OCI-LY1 (cell line): Measurements from ENCODE around the gene DPM3.

Experiments used
- H2AFZ ChIP-seq: fragments of 200-600 bp; sonication (generic), shearing (Covaris generic); 2 replicates; pipeline ENCODE4 v1.6.0; 2014; ENCODE audit warnings: antibody characterized with exemption, mild to moderate bottlenecking, low read length
- H3F3A ChIP-seq: fragments of 200-600 bp; sonication (generic), shearing (Covaris generic); 2 replicates; pipeline ENCODE4 v1.6.0; 2014; ENCODE audit warnings: mild to moderate bottlenecking, antibody characterized with exemption, low read length, moderate library complexity; ENCODE audit not compliant: insufficient read depth
- H3K27ac ChIP-seq: fragments of 200-600 bp; sonication (generic); 2 replicates; pipeline ENCODE4 v1.5.1; 2014; ENCODE audit warnings: low read length, mixed run types, mild to moderate bottlenecking, low read depth; ENCODE audit not compliant: poor library complexity, severe bottlenecking
- H3K27me3 ChIP-seq: fragments of 200-600 bp; sonication (generic); 2 replicates; pipeline ENCODE4 v1.6.0; 2014; ENCODE audit warnings: antibody characterized with exemption, mild to moderate bottlenecking, low read length, moderate library complexity; ENCODE audit not compliant: insufficient read depth
- H3K36me3 ChIP-seq: fragments of 200-600 bp; sonication (generic); 2 replicates; pipeline ENCODE4 v1.6.1; 2014; ENCODE audit warnings: mild to moderate bottlenecking, antibody characterized with exemption, low read length, moderate library complexity, mixed read lengths; ENCODE audit not compliant: insufficient read depth
- H3K4me1 ChIP-seq: fragments of 200-600 bp; sonication (generic); 2 replicates; pipeline ENCODE4 v1.5.1; 2014; ENCODE audit warnings: mild to moderate bottlenecking, low read length, moderate library complexity; ENCODE audit not compliant: insufficient read depth, severe bottlenecking
- H3K4me2 ChIP-seq: fragments of 200-600 bp; sonication (generic), shearing (Covaris generic); 2 replicates; pipeline ENCODE4 v1.6.1; 2014; ENCODE audit warnings: low read length
- H3K4me3 ChIP-seq: fragments of 200-600 bp; sonication (generic); 2 replicates; pipeline ENCODE4 v1.5.1; 2014; ENCODE audit warnings: low read length, low read depth, mild to moderate bottlenecking, mixed read lengths; ENCODE audit not compliant: poor library complexity, severe bottlenecking
- H3K79me2 ChIP-seq: fragments of 200-600 bp; shearing (Covaris generic); 2 replicates; pipeline ENCODE4 v1.6.1; 2016; ENCODE audit warnings: mixed run types, low read length, mixed read lengths; ENCODE audit not compliant: insufficient read depth
- H3K9ac ChIP-seq: fragments of 200-600 bp; sonication (generic), shearing (Covaris generic); 2 replicates; pipeline ENCODE4 v1.6.1; 2014; ENCODE audit warnings: mild to moderate bottlenecking, low read length, mixed read lengths
- H3K9me2 ChIP-seq: fragments of 200-600 bp; sonication (generic), shearing (Covaris generic); 2 replicates; pipeline ENCODE4 v1.6.1; 2014; ENCODE audit warnings: low read depth, mild to moderate bottlenecking, low read length, mixed read lengths
- H3K9me3 ChIP-seq: fragments of 200-600 bp; shearing (Covaris generic); 2 replicates; pipeline ENCODE4 v1.6.1; 2014; ENCODE audit warnings: low read length, mixed read lengths
- H4K20me1 ChIP-seq: fragments of 200-600 bp; sonication (generic), shearing (Covaris generic); 2 replicates; pipeline ENCODE4 v1.6.0; 2016; ENCODE audit warnings: mild to moderate bottlenecking, low read length; ENCODE audit not compliant: insufficient read depth
- EZH2 ChIP-seq: fragments of 200-600 bp; sonication (generic), shearing (Covaris generic); IDR thresholded peaks from 2 replicates; pipeline ENCODE4 v1.8.0; 2017; ENCODE audit warnings: borderline replicate concordance, mixed run types, mild to moderate bottlenecking, antibody characterized with exemption, low read length, moderate library complexity, mixed read lengths
- TF ChIP-seq, protein P1 (sequence below): fragments of 200-600 bp; sonication (generic), shearing (Covaris generic); IDR thresholded peaks from 2 replicates; pipeline ENCODE4 v1.5.1; 2017; ENCODE audit warnings: mild to moderate bottlenecking, antibody characterized with exemption, low read length, moderate library complexity, mixed read lengths

The DPM3 gene

DNA sequence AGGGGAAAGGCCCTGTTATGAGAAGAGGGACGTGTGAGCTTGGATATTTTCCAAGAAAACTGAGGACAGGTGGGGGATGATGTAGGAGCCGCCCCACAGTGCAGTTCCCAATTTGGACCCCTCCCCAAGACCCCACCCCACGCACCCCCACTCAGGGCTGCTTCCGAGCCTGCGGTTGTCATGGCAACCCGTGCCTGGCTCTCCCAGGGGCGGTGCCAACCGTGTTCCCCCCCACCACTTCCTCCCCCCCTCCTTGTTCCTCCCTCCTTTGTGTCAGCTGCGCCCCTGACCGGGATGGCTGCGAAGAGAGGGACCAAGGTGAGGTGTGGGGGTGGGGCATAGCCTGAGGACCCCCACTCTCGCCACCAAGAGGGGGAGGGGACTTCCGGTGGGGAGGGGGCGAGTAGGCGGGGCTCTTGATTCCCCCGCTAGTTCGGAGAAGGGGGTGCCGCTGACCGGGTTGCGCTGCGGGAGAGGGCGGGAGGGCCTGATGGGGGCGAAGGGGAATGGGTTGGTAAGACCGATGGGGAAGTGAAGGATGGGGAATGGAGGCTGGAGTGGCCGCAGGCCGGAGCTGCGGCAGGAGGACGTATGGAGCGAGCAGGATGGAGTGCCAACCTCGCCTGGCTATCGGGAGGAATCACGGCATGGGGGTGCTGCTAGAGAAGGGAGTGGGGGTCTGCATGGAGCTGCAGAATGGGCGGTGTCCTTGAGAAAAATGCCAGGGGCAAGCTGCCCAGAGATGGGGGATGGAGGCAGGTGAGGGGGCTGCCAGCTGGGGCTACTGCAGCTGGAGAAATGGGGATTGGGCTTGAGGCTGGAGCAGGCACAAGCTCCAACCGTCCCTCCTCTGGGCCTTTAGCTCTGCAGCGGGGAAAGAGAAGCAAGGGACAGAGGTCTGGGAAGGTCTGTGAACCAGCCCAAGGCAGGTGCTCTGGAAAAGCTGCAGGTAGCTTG is 34.3 kb upstream of the DPM3 start:
- peaks cover 4% of the 10 kb centered on the region; the same call in 1 of the 2 replicates for H3F3A ChIP-seq
- H3K27me3 ChIP-seq: no peaks in the 10 kb centered on the region
- peak overlapping the region; percentile 97 for H3K9ac ChIP-seq
- H3K4me1 ChIP-seq: peaks cover 28% of the 10 kb centered on the region
- H2AFZ ChIP-seq: no peak overlapping the region
- H3K4me3 ChIP-seq: peak overlapping the region; percentile 89
- TF ChIP-seq, protein P1, sequence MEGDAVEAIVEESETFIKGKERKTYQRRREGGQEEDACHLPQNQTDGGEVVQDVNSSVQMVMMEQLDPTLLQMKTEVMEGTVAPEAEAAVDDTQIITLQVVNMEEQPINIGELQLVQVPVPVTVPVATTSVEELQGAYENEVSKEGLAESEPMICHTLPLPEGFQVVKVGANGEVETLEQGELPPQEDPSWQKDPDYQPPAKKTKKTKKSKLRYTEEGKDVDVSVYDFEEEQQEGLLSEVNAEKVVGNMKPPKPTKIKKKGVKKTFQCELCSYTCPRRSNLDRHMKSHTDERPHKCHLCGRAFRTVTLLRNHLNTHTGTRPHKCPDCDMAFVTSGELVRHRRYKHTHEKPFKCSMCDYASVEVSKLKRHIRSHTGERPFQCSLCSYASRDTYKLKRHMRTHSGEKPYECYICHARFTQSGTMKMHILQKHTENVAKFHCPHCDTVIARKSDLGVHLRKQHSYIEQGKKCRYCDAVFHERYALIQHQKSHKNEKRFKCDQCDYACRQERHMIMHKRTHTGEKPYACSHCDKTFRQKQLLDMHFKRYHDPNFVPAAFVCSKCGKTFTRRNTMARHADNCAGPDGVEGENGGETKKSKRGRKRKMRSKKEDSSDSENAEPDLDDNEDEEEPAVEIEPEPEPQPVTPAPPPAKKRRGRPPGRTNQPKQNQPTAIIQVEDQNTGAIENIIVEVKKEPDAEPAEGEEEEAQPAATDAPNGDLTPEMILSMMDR: no peak
- no peaks in the 10 kb centered on the region for H3K79me2 ChIP-seq
- H4K20me1 ChIP-seq: no peaks in the 10 kb centered on the region
- peak overlapping the region; percentile 82 for H3K4me2 ChIP-seq
- peaks cover 14% of the 10 kb centered on the region for H3K36me3 ChIP-seq
- peak overlapping the region; percentile 24 for H3K27ac ChIP-seq
- no peaks in the 10 kb centered on the region for H3K9me2 ChIP-seq
- H3K9me3 ChIP-seq: no peaks in the 10 kb centered on the region

DNA sequence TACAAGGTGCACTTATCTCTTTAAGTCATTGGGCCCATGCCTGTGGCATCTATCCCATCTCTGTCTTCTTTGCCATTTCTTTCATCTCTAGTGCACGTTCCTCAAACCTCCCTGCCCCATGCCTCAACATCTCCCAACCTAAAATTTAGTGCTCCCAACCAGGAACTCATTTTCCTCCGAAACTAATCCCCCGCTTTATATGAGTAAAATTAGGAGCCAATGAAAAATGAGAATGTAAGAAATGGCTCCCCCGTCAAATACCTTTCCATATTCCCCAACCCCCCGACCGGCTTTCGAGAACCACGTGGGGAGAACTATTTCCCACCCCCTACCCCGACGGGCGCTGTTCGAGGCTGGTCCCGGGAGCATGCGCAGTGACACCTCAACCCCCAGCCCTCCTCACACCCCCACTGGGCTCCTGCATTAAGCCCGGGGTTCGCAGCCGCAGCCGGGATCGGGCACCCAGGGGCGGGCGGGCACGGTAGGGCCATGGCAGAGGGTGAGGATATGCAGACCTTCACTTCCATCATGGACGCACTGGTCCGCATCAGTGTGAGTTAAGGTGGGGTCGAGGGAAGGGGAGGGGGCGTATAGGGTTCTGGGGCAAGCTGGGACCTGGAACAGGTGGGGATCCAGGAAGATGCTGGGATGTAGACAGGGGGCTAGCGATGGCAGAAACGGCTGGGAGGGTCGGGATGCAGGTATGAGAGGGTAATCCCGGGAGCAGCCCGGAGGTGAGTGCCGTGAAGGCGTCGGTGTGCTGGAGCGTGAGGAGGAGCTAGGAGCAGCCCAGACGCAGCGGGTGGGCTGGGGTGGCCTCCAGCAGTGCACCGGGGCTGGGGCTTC is 33.4 kb upstream of the DPM3 start, which contains the start of gene TRIM46:
TSS of gene TRIM46 (plus strand) at position 372 of the 846 bp plus-strand sequence. CDS start at position 490, 118 bp downstream.
- TF ChIP-seq, protein P1: no peak
- TF ChIP-seq EZH2: no peak
- Histone ChIP-seq H3K9me3 (no peaks in the 10 kb centered on the region), H3K9me2 (no peaks in the 10 kb centered on the region), H3K27ac (peak within 1 kb of the TSS; percentile 78), H3K9ac (peak within 1 kb of the TSS; percentile 97), H3K4me3 (peak within 1 kb of the TSS; percentile 89), H4K20me1 (no peaks in the 10 kb centered on the region), H3K27me3 (no peaks in the 10 kb centered on the region), H3K36me3 (peaks cover 21% of the 10 kb centered on the region), H3F3A (peaks cover 4% of the 10 kb centered on the region; the same call in 1 of the 2 replicates), H2AFZ (no peak within 1 kb of the TSS), H3K79me2 (no peaks in the 10 kb centered on the region), H3K4me1 (peaks cover 28% of the 10 kb centered on the region), H3K4me2 (peak within 1 kb of the TSS; percentile 82)

DNA sequence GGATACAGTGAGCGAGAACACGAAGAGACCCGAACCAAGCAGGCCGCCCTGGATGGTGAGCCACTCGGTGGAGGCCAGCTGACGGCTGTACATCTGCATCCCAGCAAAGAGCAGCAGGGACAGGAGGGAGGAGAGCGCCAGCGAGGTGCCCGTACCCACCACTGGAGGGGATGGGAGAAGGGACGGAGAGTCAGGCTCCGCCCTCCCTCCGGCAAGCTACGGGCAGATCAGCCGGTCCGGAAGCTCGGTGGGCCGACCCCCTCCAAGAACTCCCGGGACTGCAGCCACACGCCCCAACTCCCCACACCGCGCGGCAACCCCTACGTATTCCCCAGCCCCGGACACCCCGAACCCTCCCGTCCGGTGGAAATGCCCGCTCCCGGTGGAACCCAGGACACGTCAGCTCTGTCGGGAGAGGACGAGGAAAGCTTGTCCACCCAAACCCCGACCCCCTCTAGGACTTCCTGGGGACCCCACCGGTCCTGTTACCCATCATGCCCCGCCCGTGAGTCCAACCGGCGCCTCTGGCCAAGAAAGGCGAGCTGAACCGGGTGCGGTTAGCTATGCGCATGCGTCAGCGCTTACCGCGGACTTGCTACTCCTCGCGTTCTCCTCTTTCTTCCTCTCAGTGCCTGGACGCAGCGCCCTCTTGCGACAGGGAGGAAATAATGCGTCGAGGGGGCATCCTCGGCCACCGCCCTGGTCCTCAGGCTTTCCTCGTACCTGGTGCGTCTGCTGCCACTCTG is 32.6 kb upstream of the DPM3 start, which contains the start of gene KRTCAP2:
TSS of gene KRTCAP2 (minus strand) at position 573 of the 746 bp plus-strand sequence. CDS start at position 493, 80 bp downstream.
- Histone ChIP-seq H3K9ac (peak within 1 kb of the TSS; percentile 97), H3K9me2 (no peaks in the 10 kb centered on the region), H3K79me2 (no peaks in the 10 kb centered on the region), H2AFZ (no peak within 1 kb of the TSS), H3F3A (peaks cover 4% of the 10 kb centered on the region; the same call in 1 of the 2 replicates), H3K36me3 (peaks cover 22% of the 10 kb centered on the region), H4K20me1 (no peaks in the 10 kb centered on the region), H3K4me3 (peak within 1 kb of the TSS; percentile 89), H3K4me1 (peaks cover 28% of the 10 kb centered on the region), H3K27ac (peak within 1 kb of the TSS; percentile 78), H3K27me3 (no peaks in the 10 kb centered on the region), H3K9me3 (no peaks in the 10 kb centered on the region), H3K4me2 (peak within 1 kb of the TSS; percentile 82)
- TF ChIP-seq, protein P1: peak; percentile 88
- TF ChIP-seq EZH2: no peak
